ENCODE results near the gene SNX12.

Gene SNX12

GRCh38 chrX:71068044-71068918 is at the start of gene SNX12:
TSS of gene SNX12 (minus strand) at chrX:71068334. CDS start at chrX:71068306, 28 bp downstream.
- peak; percentile 58 for DNase-seq

- DNase-seq = no peak
Observed at GRCh38 chrX:71117358-71117757, 49.2 kb upstream of the SNX12 start.

- DNase-seq = no peak
Observed at GRCh38 chrX:71111921-71112431, 43.8 kb upstream of the SNX12 start.

GRCh38 chrX:71111141-71111843 is 43.2 kb upstream of the SNX12 start, which contains the start of gene IL2RG:
TSS of gene IL2RG (minus strand) at chrX:71111577. CDS start at chrX:71111539, 38 bp downstream.
- no peak for DNase-seq

- DNase-seq = no peak
Observed at GRCh38 chrX:71109051-71109450, 40.9 kb upstream of the SNX12 start.

GRCh38 chrX:71107762-71108360 is 39.7 kb upstream of the SNX12 start:
- DNase-seq = no peak

- no peak for DNase-seq
Observed at GRCh38 chrX:71107245-71107644, 39.1 kb upstream of the SNX12 start.

- no peak for DNase-seq
Observed at GRCh38 chrX:71106427-71106826, 38.3 kb upstream of the SNX12 start, which contains the start of gene CXorf65. TSS of gene CXorf65 (minus strand) at chrX:71106740. CDS start at chrX:71106556, 184 bp downstream.

- DNase-seq = no peak
Observed at GRCh38 chrX:71105628-71106027, 37.5 kb upstream of the SNX12 start.

GRCh38 chrX:71103110-71103983 is 35.2 kb upstream of the SNX12 start:
- no peak for DNase-seq

GRCh38 chrX:71102292-71102691 is 34.2 kb upstream of the SNX12 start:
- DNase-seq = no peak

- DNase-seq = no peak
Observed at GRCh38 chrX:71100581-71101505, 32.7 kb upstream of the SNX12 start.

- no peak for DNase-seq
Observed at GRCh38 chrX:71099736-71100135, 31.6 kb upstream of the SNX12 start.

GRCh38 chrX:71098951-71099506 is 30.9 kb upstream of the SNX12 start:
- DNase-seq = no peak

- DNase-seq = no peak
Observed at GRCh38 chrX:71098302-71098701, 30.2 kb upstream of the SNX12 start.

- no peak for DNase-seq
Observed at GRCh38 chrX:71096760-71097032, 28.6 kb upstream of the SNX12 start.

- no peak for DNase-seq
Observed at GRCh38 chrX:71095981-71096759, 28.0 kb upstream of the SNX12 start.

GRCh38 chrX:71095555-71095980 is 27.4 kb upstream of the SNX12 start, which contains the start of gene FOXO4:
TSS of gene FOXO4 (plus strand) at chrX:71095851. CDS start at chrX:71096529, 678 bp downstream.
- DNase-seq = peak; percentile 30

GRCh38 chrX:71095033-71095432 is 26.9 kb upstream of the SNX12 start:
- DNase-seq = no peak

GRCh38 chrX:71091263-71091662 is 23.1 kb upstream of the SNX12 start:
- DNase-seq = no peak
